Measurements from ENCODE around the gene RTKN2.
"Not testable (repeated sequence)": the region's sequence is repeated elsewhere in the genome, so short reads cannot be mapped to it uniquely, and the experiment has no call there.

The RTKN2 gene

DNA sequence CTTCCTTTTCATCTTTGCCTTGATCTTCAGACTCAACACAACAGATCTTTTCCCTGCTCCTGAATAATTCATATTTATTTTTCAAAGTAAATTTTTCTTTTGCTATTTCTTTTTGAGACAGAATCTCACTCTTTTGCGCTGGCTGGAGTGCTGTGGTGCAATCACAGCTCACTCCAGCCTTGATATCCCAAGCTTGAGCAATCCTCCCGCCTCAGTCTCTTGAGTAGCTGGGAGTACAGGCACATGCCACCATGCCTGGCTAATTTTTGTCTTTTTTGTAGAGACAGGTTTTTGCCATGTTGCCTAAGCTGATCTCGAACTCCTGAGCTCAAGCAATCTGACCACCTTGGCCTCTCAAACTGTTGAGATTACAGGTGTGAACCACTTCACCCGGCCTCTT is 9.2 kb downstream of the RTKN2 start:
- no peak for DNase-seq (ENCODE audit: low read depth, low spot score)

DNA sequence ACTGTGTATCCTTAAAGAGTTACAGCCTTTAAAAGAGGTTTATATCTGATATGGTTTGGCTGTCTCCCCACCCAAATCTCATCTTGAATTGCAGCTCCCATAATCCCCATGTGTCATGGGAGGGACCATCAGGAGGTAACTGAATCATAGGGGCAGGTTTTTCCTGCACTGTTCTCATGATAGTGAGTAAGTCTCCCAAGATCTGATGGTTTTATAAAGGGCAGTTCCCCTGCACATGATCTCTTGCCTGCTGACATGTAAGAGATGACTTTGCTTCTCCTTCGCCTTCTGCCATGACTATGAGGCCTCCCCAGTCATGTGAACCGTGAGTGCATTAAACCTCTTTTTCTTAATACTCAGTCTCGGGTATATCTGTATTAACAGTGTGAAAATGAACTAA is 9.7 kb downstream of the RTKN2 start:
- no peak for DNase-seq (ENCODE audit: low read depth, low spot score)

DNA sequence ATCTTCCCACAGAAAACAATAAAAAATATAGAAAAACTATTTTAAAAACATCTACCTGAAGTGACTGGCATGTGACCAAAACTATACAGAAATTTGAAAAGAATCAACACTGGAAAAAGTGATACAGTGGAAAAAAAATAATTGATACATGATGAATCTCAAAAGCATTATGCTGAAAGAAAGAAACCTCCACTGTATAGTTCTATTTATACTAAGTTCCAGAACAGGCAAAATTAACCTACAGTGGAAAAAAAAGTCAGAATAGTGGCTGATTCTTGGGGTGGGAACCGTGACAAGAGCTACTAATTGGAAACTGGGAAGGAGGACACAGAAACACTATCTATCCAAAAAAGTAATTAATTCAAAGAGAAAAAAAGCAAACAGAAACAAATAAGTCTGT is 14.9 kb downstream of the RTKN2 start:
- no peak for DNase-seq (ENCODE audit: low read depth, low spot score)

DNA sequence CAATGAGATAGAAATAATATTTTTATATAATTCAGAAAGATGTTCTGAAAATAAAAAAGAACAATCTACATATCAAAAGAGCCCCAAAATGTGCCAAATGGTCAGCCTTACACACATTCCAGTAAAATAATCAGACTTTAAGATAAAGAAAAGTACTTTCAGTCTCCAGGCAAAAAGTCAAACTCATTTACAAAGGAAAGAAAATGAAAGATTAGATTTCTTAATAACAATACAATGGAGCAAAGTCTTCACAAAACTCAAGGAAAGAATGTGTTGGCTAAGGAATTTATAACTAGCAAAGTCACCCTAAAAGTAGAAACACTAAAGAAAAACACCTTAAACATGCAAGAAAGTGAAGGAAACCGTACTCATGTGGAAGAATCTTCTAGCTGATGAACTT is 16.6 kb downstream of the RTKN2 start:
- DNase-seq (ENCODE audit: low read depth, low spot score): no peak

DNA sequence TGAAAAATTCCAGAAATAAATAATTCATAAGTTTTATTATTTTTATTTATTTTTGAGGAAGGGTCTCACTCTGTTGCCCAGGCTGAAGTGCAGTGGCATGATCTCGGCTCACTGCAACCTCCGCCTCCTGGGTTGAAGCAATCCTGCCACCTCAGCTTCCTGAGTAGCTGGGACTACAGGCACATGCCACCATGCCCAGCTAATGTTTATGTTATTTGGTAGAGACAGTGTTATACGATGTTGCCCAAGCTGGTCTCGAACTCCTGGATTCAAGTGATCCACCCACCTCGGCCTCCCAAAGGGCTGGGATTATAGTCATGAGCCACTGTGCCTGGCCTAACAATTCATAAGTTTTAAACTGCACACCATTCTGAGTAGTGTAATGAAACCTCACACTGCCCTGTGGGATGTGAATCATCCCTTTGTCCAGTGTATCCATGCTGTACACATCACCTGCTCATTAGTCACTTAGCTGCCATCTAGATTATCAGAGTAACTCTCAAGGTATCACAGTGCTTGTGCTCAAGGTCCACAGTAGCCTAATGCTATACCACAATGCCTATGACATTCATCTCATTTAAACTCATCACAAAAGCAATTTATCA is 17.9 kb downstream of the RTKN2 start:
- DNase-seq (ENCODE audit: low read depth, low spot score): no peak

DNA sequence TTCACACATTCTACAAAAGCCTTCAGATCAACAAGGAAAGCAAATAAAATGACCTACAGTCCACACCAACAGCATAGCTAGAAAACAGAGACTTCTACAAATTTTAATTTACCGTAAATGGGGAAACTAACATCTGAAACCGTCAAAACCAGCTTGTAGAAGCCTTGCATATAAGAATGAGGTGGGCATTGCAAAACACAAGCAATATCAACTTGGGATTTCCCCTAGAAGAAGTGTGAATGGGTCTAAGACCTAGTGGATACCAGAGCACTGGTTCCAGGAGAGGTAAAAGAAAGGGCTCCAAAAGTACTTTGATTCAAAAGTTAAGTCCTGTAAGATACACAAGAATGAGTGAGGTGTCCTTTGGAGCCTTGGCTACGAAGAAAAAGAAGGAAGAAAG is 18.7 kb downstream of the RTKN2 start:
- DNase-seq (ENCODE audit: low read depth, low spot score): no peak

DNA sequence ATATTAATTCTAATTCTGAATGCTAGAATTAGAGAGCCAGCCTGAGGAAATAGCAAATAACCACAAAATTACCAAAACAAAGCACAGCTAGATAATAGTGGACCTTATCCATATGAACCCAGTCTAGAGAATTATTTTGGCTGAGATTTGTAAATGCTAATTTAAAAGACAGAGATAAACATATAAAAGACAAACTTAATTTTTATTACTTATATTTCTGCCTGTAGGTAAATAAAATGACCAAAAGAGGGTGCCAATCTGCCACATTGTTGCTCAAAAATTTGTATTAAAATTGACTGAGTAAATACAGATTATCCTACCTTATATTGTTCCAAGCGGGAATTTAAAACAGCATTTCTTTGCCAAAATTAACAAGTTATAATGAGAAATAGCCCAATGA is 20.2 kb downstream of the RTKN2 start:
- no peak for DNase-seq (ENCODE audit: low read depth, low spot score)

DNA sequence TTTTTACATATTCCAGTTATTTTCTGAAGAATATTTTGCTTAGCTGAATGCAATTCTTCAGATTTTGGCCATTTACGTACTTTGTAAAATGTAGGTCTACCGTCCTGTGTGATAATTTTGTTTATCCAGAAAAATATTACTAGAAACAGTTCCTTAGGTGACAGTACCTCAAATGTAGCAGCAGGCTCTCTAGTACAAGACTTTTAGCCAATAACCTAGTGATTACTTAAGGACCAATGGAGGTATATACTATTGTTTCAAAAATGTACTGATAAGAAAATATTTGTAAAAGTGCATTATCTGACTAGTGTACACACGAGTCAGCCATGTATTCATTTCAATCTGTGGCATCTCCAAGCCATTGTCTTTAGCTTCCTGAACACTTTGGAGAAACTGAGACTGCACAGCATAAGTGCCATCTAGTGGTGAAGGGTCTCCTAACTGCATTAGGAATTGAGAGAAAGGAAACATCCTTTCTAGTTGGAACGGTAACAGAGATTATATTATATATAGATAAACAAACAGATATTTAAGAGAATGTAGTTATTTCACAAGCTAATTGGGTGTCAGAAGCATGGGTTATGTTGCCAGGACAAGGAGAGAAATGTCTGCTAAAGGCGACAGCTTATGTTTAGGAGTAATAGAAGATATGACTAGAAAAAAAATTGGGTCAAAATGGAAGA is 23.7 kb downstream of the RTKN2 start:
- peak; percentile 33 for DNase-seq (ENCODE audit: low read depth, low spot score)

DNA sequence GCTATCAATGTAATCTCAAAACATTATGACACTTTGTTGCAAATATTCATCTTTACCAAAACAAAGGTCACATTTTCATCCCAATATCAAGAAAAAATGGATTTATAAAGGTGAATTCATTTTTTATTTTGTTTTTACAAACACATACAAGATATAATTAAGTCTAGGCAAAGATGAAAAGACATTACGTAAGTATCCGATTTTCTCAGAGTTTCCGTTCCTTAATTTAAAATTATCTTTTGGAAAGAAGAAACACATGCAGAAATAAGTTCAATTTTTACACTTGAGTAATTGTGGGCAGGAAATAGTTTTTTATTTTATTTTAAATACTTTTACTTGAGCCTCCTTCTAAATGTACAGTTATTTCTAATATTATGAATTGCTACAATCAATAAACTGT is 24.6 kb downstream of the RTKN2 start:
- no peak for DNase-seq (ENCODE audit: low read depth, low spot score)

DNA sequence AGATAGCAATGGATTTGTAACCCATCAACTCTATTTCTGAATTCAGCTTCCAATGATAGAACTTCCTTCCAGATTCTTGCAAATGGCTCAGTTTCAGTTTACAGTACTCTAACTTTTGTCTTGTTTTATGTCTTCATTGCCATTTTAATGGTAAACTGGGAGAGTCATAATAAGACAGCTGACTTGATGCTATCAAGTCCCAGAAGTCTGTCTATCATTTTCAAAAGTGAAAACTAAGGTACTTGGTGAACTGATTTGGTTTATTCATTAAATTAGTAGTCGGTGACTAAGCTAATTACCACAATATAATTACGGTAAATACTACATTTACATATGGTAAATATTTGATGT is 25.0 kb downstream of the RTKN2 start:
- no peak for DNase-seq (ENCODE audit: low read depth, low spot score)

DNA sequence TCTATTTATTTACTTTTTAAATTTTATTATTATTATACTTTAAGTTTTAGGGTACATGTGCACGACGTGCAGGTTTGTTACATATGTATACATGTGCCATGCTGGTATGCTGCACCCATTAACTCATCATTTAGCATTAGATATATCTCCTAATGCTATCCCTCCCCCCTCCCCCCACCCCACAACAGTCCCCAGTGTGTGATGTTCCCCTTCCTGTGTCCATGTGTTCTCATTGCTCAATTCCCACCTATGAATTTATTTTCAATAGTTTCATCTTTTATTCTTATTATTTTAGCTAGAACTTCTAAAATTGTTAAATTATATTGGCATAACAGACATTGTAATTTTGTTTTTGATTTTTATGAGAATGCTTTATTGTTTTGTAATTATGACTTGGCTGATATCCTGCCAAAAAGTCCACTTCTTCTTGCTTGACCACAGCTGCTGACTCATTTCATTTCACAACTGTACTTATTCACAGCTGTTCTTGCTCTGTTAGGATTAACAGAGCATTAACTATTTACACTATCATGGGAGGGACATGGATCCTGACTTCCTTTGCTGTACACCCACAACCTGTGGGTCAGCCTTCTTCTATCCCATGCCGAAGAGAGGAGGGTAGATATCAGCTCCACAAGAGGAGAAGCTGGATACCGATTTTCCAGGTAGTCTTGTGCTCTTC is 25.5 kb downstream of the RTKN2 start:
- not testable (repeated sequence) for DNase-seq (ENCODE audit: low read depth, low spot score)

DNA sequence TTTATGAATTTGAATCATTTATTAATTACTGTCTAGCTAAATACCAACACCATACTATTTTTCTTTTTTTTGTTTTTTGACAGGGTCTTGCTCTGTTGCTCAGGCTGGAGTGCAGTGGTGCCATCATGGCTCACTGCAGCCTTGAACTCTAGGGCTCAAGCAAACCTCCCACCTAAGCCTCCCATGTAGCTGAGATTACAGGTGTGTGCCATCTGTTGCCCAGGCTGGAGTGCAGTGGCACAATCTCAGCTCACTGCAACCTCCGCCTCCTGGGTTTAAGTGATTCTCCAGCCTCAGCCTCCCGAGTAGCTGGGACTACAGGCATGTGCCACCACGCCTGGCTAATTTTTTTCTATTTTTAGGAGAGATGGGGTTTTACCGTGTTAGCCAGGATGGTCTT is 27.1 kb downstream of the RTKN2 start:
- not testable (repeated sequence) for DNase-seq (ENCODE audit: low read depth, low spot score)

DNA sequence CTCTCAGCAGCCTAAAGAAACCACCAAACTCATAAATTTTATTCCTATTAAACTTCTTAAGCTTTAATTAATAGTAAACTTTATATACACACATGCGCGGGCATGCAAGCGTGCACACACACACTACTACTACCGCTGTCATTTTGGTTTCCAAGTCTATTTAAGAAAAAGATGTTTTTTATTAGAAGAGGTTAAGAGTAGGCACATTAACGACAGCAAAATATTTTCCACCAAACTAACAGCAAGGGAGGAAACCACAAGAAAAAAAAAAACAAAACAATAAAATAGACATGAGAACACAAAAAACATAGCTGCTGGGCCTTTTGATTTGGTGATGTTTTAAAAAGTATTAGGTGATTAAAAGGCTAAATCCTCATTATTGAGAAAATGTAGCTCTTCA is 28.6 kb downstream of the RTKN2 start:
- no peak for DNase-seq (ENCODE audit: low read depth, low spot score)

DNA sequence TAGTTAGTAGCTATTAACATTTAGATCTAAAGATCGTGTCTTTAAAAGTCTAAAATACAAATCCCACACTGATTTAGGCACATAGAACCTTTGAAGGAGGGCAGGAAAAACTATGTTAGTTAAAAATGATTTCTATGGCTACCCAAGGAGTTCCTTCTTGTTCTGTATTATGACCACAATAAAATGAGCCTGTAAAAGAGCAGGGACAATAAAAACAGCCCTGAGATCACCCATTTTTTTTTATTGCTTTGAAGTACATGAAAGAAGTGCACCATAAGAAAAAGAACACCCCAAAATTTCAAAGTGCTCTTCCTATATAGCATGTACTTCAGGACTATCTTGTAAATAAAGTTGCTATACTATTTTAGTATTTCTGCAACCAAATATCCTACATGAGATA is 29.8 kb downstream of the RTKN2 start:
- no peak for DNase-seq (ENCODE audit: low read depth, low spot score)

DNA sequence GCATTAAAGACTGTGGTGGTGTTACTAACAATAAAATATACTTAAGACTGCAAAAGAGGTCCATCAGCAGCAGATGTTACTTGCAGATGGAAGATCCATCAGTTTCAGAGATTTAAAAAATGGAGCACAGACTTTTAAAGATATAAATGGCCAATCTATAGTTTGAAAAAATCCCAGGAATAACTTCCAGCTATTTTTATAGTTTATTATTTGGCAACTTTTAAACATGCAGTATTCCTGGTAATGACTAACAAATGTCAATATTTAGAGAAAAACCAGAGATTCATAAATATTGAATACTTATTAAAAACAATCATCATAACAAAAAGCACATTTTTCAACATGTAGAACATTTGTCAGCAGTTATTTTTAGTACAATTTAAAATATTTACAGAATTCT is 30.7 kb downstream of the RTKN2 start:
- DNase-seq (ENCODE audit: low read depth, low spot score): no peak

DNA sequence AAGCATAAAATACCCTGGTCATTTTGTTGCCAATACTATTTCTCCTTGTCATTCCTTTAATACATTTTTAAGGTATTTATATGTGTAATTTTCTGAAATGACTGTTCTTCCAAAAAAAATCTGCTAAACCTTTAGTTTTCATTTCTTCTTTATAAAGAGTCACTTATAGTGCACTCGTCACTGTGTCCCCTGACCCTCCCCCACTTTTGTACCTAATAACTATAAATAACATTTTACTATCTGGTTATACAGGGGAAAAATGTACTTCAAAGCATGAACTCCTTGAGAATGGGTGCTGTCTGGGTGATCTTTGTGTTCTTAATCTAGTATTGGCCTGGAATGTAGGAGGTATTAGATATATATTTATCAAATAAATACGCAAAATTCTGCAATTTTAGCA is 31.1 kb downstream of the RTKN2 start:
- DNase-seq (ENCODE audit: low read depth, low spot score): no peak

DNA sequence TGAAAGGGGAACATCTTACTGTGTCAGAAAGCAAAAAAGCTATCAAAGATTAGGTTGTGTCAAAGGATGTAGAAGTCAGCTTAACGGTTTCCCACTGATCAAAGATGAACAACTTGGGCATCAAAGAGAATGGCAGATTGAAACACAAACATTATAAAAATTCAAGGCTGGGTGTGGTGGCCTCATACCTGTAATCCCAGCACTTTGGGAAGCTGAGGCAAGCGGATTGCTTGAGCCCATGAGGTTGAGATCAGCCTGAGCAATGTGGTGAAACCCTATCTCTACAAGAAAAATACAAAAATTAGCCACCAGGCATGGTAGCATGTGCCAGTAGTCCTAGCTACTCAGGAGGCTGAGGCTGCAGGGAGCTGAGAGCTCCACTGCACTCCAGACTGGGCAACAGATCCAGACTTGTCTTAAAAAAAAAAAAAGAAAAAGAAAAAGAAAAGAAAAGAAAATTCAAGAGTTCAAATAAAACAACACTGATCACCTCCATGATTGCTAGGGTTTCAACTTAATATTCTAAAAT is 34.5 kb downstream of the RTKN2 start:
- no peak for DNase-seq (ENCODE audit: low read depth, low spot score)

DNA sequence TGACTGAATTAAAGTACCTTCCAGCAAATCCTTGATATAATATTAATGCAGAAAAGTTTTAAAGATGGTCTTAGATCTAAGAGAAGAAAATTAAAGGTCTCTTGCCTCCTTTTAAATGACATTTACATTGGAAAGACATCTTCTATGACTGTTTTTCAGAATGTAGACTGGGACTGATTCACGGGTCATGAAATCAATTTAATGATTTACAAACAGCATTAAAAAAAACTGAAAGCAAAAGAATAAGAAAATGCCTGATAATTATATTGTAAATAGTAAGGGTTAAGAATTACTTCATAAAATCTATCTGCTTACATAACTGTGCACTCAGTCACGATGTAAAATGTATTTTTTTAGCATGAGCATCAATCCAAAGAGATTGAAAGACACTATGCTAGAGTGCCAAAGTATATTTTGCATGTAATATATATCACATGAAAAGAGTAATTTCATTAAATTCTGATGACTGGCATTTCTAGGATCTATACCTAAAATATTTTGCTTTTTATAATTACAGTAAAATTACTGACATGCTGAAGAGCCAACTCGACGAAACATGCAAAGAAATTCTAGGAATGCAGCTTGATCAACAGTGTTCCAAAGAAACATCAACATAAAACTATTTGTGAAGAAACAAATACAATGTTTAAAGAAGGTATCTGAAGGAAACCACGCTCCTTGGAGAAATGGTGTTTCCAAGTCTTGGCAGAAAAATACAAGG is 35.1 kb downstream of the RTKN2 start:
- DNase-seq (ENCODE audit: low read depth, low spot score): no peak

DNA sequence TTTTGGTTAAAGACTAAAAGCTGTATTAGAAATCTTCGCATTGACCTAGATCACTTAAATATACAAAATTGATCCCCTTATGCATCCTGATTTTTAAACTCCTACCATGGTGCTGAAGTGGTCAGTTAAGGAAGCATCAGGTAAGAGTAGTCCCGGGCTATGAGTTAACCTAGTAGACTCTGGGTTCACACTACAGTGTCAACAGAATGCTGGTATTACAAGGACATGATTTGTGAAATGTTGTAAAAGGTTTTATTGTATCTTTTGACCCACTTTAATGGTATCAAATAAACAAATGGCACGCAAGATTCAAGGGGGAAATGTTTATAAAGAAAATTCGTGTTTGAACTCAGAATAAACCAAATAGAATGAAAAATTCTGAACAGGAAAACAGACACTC is 36.8 kb downstream of the RTKN2 start:
- no peak for DNase-seq (ENCODE audit: low read depth, low spot score)

DNA sequence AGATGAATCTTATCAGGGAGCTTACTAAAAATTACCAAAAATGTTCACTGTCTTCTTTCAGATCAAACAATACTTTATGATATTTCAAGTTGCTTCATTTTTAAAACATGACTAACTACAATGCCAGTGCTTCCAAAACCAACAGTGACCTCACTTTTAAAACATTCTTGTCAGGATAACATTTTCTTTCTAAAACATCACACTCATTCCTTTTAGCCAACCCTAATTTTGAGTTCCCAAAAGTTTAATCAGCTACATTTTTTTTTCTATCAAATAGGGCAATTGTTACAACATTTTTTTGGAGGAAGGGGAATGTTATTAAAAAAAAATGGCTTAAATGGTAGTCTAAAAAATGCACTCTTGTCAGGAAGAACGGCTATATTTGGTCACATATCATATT is 37.3 kb downstream of the RTKN2 start:
- no peak for DNase-seq (ENCODE audit: low read depth, low spot score)

DNA sequence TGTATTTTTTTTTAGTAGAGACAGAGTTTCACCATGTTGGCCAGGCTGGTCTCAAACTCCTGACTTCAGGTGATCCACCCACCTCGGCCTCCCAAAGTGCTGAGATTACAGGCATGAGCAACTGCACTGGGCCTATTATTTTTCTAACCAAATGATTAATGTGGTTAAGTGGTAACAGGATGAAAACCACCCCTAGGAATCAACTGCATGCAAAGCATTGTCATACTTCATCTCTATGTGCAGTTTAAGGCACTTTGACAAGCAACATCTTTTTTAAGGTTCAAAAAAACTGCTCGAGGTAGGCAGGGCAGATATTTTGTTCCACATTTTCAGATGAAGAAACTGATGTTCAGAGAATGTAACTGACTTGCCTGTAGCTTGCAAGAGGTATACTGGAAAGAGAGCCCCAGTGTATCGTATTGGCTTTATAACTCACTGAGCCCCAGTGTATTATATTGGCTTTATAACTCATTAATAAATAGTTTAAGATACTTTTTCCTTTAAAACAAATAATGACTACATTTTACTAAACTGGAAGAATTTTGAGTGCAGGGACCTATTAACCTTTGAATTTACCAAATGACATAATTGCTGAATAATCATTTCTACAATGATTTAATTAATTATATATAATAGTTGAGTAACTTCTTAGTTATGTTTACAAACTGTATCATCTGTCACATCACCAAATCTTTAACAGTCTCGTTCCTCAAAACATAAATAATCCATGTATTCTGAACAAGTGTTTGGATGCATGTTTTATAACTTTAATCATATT is 38.1 kb downstream of the RTKN2 start:
- no peak for DNase-seq (ENCODE audit: low read depth, low spot score)

DNA sequence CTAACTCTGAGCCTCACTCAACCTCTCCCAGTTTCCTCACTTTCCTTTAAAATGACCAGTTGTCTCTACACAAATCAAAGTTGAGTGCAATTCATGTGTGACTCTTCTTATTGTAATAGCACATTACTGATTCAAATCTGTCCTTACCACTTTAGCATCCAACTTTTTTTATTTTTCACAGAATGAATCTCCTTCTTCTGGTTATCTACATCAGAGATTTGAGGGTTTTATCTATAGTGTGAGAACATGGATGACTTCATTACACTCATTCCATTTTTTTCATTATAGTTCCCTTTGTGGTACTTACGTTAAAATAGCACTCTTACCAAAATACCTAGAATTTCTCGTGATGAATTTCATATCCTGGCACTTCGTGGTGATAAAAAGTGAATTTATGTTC is 43.3 kb downstream of the RTKN2 start:
- no peak for DNase-seq (ENCODE audit: low read depth, low spot score)

Data from activated CD4-positive, CD25-positive, alpha-beta regulatory T cell treated with anti-CD3 and anti-CD28 coated beads, Interleukin-2, amount 50 U/mL, for 16 hours (primary cell).